ENCODE measurements around the gene GAMT.
"Not testable (repeated sequence)": the region's sequence is repeated elsewhere in the genome, so short reads cannot be mapped to it uniquely, and the experiment has no call there.

GAMT gene

DNA sequence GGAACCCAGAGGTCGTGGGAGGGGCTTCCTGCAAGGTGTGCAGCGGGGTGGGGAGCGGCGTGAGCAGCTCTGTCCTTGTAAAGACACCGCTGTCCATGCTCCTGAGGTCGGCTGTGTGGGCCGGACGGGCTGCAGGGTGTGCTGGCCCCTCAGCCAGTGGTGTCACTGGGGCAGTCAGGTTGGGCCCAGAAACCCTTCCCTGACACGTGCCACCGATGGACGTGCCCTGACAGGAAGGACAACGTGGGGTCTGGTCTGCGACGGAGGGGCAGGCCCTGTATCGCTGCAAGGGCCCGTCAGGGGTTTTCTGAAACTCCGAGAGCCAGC, 32.7 kb upstream of the GAMT start:
- no peak for DNase-seq (ENCODE audit: extremely low read depth in 1 of 2, low read depth in 1 of 2)

DNA sequence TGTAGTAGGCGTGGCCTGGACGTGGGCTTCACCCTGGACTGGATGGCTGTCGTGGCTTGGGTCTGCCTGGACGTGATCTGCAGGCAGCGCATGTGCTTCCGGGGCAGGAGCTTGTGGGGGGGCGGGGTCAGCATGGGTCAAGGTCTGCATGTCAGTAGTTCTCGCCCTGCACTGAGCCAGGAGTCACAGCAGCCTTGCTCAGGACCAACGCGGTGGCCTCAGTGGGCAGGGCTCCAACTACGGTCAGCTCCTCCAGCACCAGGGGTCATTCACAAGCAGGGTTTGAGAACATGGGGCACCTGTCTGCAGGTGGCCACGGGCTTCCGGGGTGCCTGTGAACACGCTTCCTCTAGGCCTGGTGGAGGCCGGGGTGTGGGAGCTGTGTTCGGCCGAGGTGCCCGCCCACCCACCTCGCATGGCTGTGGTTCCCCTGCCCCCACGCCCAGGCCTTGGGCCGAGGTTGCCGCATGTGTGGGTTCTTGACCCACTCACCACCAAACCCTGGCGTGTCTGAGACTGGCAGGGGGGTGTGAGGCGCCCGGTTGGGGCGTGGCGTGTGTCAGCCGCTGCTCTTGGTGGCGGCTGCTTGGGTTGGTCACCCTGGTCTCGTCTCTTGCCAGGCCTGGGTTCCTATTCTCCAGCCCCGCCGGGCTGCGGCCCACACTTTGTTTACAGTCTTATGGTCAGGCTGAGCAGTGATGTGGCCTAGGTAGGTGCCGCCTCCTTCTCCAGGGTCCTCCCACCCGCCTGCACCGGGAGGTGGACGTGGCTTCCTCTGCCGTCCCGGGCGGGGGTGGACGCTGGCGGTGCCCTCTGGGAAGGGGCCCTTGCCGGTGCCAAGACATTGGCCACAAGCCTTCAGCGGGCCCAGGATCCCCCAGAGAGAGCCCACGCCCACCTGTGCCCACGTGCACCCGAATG, 32.0 kb upstream of the GAMT start:
- DNase-seq (ENCODE audit: extremely low read depth in 1 of 2, low read depth in 1 of 2): no peak

DNA sequence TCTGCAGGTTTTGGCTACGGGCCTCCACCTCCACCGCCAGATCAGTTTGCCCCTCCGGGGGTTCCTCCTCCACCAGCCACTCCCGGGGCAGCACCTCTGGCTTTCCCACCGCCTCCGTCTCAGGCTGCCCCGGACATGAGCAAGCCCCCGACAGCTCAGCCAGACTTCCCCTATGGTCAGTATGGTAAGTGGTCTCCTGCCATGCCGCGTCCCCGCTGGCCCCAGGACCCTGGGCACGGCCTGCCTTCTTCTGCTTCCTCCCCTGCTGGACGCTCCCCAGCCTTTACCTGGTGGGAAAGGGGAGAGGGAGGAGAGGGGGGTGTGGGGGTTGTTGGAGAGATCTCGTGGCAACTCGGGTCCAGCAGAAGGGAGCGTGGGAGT, 31.2 kb upstream of the GAMT start:
- DNase-seq (ENCODE audit: extremely low read depth in 1 of 2, low read depth in 1 of 2): no peak

DNA sequence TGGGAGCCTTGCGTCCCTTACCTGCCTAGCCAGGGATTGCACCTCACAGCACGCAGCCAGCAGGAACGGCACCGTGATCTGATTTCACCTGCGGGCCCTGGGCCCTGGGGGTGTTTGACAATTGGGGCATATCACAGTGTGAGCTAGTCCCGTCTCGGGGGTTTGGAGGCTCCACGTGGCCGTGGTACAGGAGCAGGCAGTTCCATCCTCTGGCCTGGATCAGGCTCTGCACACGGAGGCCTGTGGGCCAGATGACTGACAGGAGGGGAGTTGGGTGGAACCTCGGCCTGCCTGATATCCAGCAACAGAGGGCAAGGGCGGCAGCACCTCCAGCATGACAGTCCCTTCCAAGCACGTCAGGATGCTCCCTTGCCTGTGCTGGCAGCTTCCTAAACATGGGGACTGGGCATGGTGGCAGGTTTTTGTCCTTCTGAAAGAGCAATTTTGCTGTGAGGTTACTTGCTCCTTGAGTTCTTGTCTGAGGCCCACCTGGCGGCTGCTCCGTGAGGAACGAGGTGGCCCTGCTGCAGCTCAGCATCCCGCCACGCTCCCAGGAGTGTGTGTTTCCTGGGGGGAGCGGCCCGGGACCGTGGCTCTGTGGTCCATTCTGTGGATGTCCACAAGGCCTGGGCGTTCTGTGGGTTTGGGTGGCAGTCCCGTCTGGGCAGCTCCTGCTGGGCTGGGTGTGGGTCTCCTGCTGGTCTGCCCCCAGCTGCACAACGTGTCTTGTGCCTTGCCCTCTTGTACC, 30.6 kb upstream of the GAMT start:
- no peak for DNase-seq (ENCODE audit: extremely low read depth in 1 of 2, low read depth in 1 of 2)

DNA sequence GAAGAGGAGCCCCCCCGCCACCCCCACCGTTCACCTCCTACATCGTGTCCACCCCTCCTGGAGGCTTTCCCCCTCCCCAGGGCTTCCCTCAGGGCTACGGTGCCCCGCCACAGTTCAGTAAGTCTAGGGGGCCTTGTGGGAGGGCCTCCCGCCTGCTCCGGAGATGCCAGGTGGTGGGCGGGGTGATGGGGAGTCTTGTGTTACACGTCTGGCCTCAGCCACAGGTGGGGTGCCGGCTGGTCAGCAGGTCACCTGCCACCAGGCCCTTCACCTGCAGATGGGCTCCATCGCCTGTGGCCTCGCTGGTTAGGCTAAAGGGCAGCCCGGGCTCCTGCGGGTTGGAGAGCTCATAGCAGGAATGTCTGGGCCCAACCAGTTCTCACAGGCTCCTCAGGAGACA, 28.9 kb upstream of the GAMT start:
- no peak for DNase-seq (ENCODE audit: extremely low read depth in 1 of 2, low read depth in 1 of 2)

DNA sequence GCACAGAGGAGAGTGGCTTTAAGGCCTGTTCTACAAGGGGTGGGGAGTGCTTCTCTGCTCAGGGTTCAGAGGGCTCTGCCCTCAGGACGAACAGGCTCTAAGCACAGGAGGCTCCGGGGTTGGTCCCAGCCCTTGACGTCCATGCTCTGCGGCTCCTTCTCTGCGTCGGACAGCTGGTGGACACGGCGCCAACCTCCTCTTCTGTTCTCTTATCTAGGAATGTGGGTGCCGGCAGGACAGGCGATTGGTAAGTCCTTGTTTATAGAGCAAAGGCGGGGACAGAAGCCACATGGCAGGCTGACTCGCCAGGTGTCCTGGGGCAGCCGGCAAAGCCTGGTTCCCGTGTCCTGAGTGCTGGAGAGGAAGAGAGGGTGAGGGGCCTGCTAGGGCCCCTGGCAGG, 28.4 kb upstream of the GAMT start:
- no peak for DNase-seq (ENCODE audit: extremely low read depth in 1 of 2, low read depth in 1 of 2)

DNA sequence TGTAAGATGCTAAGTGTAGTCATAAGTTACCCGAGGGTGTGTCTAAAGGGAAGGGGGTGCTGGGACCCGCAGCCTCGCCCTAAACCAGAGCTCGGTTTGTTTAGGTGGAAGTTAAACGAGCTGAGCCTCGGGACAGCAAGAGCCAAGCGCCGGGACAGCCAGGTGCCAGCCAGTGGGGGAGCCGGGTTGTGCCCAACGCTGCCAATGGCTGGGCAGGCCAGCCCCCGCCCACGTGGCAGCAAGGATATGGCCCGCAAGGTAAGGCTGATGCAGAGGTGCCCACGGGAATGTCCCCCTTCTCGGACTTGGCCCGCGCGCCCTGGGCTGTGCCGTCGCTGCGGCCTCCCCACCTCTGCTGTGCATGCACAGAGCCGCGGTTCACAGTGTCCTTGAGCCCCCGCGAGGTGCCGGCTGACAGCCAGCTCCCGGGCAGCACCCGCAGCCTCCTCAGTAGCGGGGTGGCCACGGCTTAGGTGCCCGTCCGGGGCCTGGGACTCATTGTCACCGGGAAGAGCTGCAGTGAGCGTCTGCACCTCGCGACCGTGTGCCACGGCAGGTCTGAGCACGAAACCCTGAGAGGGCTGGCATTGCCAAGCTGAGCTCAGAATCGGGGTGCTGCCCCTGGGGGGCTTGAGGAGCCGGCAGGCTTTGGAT, 27.5 kb upstream of the GAMT start:
- no peak for DNase-seq (ENCODE audit: extremely low read depth in 1 of 2, low read depth in 1 of 2)

DNA sequence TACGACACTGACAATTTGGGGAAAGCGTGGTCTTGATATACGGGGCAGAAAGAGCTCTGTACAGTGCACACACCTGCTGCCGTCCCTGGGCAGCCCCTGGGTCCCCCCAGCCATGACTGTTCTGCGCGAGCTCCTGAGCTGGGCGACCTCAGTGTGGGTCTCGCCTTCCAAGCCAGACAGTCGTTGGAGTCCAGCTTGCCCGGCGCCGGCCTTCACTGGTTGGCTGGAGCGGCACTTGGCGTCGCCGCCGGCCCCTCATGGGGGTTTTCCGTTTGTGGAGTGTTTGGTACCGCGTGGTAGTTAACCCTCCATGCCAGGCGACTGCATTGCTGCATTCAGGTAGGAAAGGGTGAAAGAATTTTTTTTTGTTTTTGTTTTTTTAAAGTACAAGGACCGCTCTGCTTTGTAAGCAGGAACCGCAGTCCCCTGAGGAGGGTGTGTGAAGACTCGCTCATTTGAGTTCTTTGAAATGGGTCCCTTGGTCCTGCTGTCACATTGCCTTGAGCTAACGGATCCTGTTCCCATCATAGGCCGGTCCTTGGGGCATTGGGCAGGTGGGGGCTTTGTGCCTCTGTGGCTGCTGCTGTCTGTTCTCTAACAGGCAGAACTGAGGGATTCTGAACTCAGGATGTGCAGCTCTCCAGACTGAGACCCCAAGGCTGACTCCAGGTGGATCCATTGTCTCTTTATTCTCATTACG, 26.0 kb upstream of the GAMT start:
- no peak for DNase-seq (ENCODE audit: extremely low read depth in 1 of 2, low read depth in 1 of 2)

DNA sequence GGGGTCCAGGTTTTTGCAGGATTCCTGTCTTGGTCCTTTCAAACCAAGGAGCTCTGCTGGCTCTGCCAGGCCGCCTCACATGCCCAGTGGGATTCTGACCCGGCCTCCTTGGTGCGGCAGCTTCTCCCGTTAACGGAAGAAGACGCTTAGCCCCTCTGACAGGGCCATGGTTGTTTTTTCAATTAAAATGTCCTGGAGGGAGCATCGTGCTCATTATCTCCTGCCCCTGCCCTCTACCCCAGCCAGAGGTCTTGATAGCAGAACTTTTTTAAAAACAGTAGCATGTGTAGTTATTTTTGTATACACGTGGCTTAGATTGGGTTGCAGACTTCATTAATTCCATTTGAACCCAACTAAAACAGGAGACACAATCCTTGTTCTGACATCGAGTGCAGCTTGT, 25.4 kb upstream of the GAMT start:
- DNase-seq (ENCODE audit: extremely low read depth in 1 of 2, low read depth in 1 of 2): no peak

DNA sequence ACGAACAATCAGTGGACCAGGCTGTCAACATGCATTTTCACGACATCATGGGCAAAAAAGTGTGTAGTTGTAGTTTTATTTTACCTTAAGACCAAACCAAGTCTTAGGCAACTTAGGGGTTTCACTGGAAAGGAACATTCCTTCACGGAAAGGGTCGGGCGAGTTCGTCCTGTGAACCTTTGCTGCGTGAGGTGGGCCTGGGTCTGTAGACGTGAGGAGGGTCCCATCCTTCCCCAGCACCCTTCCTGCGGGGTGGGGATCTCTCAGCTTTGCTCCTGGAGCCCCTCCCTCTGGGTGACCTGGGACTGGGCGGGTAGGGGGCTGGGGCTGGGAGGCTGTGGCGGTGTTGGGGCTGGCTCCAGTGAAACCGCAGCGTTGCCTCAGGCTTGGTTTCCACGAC, 24.6 kb upstream of the GAMT start:
- DNase-seq (ENCODE audit: extremely low read depth in 1 of 2, low read depth in 1 of 2): no peak

DNA sequence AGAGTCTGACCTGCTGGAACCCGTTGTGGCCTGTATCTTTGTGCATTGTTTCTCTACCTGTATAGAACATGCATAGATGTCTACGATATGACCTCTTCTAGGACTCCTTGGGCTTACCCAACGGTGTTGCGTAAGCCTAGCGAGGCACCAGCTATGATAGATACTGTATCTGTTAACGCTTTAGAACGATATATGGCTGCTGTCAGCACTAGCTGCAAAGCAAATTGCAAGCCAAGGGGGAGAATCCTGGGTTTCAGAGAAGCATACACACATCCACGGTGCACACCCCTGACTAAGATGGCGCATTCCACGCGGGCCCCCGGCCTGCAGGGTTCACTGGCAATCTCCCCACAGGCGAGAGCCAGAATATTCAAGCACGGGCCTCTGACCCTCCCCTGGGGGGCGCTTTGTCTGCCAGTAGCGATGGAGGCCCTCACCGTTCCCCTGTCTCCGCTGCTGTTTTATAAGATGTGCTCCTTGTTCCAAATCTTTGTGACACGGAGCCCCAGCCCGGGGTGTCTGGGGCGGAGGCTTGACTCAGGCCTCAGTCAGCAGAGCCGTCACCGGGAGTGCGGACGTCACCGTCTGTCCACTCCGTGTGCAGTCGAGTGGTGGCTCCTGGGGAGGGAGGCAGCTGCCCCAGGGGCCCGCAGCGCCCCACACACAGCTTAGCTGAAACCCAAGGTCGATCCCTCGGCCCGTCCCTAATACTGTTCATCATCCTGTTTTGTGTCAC, 23.9 kb upstream of the GAMT start:
- no peak for DNase-seq (ENCODE audit: extremely low read depth in 1 of 2, low read depth in 1 of 2)

DNA sequence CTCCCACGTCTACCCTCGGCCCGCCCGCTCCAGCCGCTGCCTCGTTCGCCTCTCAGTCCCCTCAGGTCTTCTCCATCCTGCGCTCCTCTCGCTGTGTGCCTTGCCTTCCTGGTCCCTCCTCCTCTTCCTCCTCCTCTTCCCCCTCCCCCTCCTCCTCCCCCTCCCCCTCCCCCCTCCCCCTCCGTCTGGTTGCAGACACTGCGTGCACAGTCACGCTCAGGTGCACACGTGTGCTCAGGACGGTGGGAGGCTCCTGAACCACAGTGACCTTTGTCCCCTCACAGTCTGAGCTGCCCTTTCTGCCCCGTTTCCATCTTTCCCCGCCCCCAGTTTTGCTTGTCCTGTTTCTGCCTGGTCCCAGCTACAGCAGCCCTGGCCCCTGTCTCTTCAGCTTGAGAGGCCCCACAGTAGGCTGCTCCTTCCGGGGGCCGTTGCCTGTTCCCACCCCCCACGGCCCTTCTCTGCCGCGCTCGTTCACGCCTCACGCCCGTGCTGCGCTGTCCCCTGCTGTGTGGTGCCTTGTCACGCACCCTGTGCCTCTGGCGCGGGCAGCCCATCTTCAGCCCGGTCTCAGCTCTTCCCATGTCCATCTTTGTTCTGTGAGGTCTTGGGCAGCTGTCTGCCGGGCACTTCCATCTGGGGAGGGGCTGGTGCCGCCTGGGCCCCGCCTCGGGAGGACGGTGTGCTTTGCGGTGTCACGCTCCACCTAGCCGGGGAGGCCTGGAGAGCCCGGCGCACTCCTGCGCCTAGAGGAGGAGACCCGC, 23.0 kb upstream of the GAMT start:
- DNase-seq (ENCODE audit: extremely low read depth in 1 of 2, low read depth in 1 of 2): no peak

DNA sequence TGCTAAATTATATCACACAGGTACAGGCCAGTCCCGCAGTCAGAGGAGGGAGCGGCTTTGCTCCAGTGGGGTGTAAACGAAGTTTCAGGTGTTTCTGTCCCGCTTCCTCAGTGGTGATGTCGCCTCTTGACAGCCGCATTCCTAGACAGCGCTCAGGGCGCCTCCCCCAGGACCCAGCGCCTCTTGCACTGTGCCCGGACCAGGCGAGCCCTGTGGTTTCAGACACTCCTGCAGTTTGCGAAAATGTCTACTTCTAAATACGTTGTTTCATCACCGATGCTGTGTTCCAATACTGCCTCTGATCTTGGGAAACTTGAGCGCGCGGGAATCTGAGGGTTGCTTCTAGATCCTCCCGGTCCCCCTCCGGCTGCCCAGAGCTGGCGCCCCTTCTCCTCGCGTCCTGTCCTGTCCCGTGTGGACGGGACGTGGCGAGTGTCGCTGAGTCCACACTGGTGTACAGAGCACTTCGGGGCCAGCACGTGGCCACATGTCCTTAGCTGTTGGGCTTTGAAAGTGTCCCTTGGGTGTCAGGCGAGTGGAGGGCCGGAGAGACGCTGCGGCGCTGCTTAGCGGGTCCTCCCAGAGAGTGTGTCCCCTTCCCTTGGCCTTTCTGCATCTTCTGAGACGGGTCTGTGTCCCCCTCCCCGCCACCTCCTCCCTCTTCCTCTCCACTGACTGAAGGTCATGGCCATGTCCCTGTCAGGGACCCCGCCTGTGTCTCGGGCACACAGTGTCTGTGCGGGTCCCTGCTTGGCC, 22.3 kb upstream of the GAMT start:
- no peak for DNase-seq (ENCODE audit: extremely low read depth in 1 of 2, low read depth in 1 of 2)

DNA sequence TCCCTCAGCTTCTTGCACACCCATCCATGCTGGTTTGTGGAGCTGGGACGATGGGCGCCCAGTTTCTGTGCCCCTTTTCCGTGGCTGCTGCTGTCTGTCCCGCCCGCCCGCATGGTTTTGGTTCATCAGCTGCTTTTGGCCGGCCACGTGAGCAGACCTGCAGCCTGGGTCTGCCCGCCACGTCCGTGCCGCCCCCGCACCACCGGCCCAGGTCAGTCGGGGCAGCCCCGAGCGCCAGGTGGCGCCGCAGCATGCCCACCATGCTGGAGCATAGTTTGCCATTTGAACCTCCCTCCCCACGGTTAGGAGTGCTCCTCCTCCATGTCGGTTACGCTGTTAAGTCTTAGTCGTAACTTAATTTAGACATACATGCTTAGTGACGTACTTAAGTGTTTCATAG, 21.6 kb upstream of the GAMT start:
- DNase-seq (ENCODE audit: extremely low read depth in 1 of 2, low read depth in 1 of 2): no peak

DNA sequence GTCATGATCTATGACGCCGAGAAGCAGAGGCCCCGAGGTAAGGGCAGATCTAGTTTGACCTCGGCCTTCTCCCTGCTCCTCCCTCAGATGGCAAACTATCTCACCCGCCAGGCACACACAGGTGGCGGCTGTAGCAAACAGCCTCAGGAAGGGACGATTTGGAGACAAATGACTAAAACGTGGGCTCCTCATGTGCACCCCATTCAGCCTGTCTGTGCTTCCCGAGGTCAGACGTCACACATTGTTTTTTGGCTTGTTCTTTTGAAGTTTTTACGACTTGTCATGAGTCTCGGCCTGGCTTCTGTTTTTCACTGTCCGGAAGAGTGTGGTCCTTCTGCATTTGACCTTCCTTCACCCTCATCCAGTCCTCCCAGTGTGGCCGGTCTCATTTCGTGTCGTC, 21.0 kb upstream of the GAMT start:
- DNase-seq (ENCODE audit: extremely low read depth in 1 of 2, low read depth in 1 of 2): no peak

DNA sequence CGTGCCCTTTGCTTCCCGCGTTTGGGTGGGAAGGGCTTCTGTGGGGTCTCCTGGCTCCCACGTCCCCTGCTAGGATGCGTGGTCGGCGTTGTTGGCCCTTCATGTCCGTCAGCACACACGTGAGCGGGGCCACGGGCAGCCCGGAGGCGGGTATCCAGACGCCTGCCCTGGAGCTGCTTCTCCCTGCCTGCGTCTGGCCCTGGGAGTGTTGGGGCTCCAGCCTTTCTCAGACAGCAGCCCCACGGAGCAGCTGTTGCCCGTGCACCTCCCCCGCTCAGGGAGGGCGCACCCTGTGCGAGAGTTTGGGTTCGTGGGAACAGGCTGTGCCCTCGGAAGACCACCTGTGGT, 20.6 kb upstream of the GAMT start:
- no peak for DNase-seq (ENCODE audit: extremely low read depth in 1 of 2, low read depth in 1 of 2)

DNA sequence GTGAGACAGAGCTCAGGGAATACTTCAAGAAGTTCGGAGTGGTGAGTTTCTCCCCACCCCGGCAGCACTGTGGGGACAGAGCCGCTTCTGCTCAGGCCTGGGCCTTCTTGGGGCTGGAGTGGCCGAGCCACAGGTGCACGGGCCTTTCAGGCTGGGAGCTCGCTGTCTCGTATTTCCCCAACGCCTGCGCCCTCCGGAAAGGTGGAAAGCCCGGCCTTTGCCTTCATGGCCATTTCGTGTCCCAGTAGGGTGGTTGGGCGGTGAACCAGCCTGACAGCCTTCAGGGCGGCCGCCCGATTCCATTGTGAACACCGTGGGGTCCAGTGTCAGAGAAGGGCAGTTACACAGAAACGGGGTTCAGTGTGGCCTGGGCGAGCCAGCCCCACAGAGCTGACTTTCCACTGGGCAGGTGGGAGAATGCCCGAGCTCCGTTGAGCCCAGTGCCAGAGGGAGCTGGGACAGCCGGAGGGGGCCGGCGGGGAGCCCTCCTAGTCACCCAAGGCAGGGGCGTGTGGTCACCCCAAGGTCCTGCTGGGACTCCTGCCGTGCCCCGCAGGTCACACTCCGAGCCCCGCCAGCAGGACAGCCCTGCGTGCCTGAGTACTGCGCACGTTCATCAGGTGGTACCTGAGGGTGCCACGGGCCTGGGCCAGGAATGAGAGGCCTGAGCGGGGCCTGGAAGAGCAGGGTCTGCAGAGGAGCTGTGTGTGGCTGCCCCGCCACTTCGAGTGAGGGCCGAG, 20.0 kb upstream of the GAMT start:
- no peak for DNase-seq (ENCODE audit: extremely low read depth in 1 of 2, low read depth in 1 of 2)

DNA sequence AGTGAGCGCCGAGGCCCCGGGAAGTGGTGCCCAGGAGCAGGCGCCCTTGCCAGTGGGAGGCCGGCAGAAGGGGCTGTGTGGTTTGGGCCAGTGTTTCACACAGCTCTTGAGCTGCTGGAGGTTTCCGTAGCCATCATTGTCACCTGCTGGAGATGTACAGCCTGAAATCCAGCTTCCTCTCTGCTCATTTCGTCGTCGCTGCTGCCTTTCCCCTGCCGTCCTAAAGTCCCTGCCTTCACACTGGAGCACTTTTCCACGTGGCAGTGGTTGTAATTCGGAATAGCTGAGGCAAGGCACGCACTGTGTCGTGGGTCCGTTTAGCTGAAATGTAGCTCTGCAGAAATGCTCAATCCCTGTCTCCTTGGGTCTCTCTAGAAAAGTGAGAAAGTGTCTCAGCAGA, 19.2 kb upstream of the GAMT start:
- DNase-seq (ENCODE audit: extremely low read depth in 1 of 2, low read depth in 1 of 2): no peak

DNA sequence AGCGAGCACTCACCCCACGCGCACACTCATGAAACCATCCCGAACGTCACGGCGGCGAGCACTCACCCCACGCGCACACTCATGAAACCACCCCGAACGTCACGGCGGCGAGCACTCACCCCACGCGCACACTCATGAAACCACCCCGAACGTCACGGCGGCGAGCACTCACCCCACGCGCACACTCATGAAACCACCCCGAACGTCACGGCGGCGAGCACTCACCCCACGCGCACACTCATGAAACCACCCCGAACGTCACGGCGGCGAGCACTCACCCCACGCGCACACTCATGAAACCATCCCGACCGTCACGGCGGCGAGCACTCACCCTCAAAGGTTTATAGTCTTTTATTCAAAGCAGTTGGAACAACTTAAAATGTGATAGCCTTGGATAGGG, 18.7 kb upstream of the GAMT start:
- not testable (repeated sequence) for DNase-seq (ENCODE audit: extremely low read depth in 1 of 2, low read depth in 1 of 2)

Measured in stimulated activated CD8-positive, alpha-beta memory T cell treated with anti-CD3 and anti-CD28 coated beads, Interleukin-7, amount 100 ng/mL, for 48 hours (primary cell).